Suppressor macrophage treated with lipopolysaccharide for 1 hour (primary cell): ENCODE results near the gene PLXNB1.

Source experiments
- DNase-seq, 3 donors: peaks; one replicate each; pipeline ENCODE4 v3.0.0-alpha.2; 2020 to 2022

Gene PLXNB1

DNA sequence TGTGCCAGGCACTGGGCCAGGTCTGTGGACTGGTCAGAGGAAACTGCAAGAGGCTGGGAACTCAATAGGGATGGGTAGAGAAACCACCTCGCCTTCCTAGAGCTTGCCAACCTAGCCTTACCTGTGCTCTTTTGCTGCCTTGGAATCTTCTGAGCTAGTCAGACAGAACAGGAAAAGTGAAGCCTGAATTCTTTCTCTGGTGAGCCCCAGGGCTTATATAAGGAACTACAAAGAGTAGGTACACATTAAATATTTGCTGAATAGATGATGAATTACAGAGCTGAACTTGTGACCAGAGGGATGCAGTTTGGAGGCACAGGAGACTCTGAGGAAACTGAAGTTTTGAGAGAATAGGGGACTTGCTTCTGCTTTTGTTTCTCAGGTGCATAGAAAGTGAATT is 73.5 kb downstream of the PLXNB1 start:
- DNase-seq = no peak

DNA sequence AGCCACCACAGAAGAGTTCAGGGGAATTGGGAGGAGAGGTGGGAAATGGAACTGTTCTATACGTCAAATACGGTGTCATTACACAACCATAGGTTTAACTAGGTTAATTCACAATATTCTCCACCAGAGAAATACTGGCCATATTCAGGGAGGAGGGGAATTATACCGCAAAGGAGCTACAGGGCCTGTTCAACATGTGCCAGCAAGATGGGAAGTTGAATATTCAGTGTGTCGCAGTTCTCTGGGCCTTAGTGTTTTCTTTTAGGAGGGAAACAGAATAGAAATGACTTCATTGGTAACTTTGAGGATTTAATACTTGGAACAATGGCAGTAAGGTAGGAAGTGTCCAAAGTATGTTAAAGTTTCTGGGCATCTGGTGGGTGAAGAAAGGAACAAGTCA is 75.9 kb downstream of the PLXNB1 start:
- no peak for DNase-seq
